Left colon (tissue), 2 donors: ENCODE measurements around the gene EMX1. TPM values are rescaled to one million over a fixed set of nuclear protein-coding genes. Genes with fewer than 3 reads are reported as not detected.

ENCODE experiments used
- ATAC-seq: fragments of 200-7000 bp; cut with Tn5 transposase; one replicate; pipeline ENCODE4 v1.9.1; 2020; ENCODE audit warnings: mild to moderate bottlenecking, moderate library complexity
- DNase-seq, 2 donors: peaks; one replicate each; pipeline ENCODE4 v3.0.0-alpha.2; 2020
- intact Hi-C, 2 donors: fragments of 100-400 bp; cut with DNase I in 1 of 2; cut with micrococcal nuclease in 1 of 2; formaldehyde crosslinking; loops; one replicate each; pipeline versions ENCODE4 v1.11.2 to v1.14.0; 2022; cut with DNase I, micrococcal nuclease
- total RNA-seq, 2 donors: library from RNA; stranded (reverse); fragmentation: NEBNext Ultra II Directional; extraction: Animal tissue kit (Norgen Biotek cat#: 25700); gene quantifications; one replicate each; pipeline ENCODE4 v1.2.1, GENCODE V29; 2021
- donor health status: DM: no; HTN: no; CAD: no.
- donor health status: DM: yes; HTN: yes; CAD: no.

Gene EMX1
- total RNA-seq, 2 donors from 2014 or later: 1.5 to 2.2 TPM

DNA sequence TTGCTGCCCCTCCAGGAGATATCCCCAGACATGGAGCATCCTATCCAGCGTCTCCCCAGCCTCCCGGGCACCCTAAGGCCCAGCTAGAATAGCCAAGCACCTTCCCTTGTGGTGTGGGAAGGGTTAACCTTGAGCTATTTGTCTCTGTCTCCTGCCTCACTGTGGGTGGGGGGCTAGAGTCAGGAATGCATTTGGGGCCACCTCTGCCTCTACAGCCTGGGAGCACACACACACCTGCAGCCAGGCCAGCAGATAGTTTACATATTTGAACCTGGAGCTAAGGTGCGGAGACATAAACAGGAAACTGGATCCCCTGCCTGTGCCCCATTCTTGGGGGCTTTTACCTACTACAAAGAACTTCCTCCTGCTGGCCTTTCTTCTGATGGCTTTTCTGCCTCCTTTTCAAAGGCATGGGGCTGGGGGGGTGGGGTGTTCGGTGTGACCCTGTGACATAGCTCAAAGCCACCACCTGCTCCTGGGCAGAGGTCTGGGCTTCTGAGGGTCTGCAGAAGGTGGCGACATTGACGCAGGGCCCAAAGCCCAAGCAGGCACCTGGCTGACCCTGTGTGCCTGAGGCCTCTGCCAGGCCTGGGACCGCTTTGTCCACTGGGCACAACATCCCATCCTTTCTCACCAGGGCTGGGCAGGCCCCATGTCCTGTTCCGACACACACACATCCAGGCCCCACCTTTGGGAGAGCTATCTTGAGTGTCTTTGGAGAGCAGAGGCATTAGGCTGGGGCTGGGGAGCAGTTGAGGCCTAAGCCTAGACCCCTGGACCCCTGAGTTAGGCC lies 34.2 kb downstream of the EMX1 start:
- DNase-seq (no peak), ATAC-seq (no peak)
- intact Hi-C loops: no loop called here

DNA sequence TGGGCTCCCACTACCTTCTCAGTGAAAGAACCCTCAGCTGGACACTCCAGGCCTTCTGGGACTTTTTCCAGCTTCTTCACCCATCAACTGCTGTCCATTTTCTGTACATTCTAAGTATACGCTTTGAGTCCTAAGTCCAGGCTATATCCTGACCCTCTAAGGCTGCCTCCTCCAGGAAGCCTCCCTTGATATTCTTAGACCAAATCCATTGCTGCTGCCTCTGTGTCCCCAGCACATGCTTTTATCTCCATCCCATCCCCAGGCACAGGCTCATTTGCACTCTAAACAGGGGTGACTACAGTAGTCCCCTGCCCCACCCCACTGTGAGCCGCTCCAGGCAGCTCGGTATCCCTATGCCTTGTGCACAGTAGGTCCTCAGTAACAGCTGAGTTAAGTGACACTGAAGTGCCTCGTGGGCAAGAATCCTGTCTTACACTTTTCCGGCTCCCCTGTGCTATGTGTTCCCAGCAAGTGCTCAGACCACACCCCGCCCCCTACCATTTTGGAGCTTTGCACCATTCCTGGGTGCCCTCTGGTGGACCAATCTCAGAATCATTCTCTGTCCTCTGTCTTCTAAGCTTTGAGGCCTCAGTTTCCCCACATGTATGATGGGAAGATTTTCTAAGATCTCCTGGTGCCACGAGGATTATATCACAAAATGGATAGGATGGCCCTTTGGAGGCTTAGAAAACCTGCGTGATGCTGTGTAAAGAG lies 34.9 kb downstream of the EMX1 start:
- intact Hi-C loops: no loop called here
- no peak for DNase-seq
- ATAC-seq: no peak

DNA sequence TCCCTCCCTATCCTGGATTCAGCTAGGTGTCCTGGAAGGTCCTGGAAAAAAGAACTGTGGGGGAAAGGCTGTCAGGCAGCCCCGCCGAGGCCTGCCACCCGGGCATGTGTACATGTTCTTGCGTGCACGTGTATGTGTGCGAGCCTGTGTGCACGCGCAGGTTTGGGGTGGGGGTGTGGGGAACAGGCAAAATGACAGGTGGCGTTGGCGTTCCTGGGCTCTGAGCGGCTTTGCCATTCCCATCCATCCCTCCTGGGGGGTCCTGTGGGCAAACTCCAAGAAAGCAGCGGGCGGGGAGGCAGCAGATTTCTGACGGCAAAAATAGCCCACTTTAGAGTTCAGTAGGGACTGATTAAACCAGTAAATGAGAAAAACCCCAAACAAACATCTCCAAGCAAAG lies 35.6 kb downstream of the EMX1 start:
- intact Hi-C loops: no loop called here
- DNase-seq (no peak), ATAC-seq (no peak)

DNA sequence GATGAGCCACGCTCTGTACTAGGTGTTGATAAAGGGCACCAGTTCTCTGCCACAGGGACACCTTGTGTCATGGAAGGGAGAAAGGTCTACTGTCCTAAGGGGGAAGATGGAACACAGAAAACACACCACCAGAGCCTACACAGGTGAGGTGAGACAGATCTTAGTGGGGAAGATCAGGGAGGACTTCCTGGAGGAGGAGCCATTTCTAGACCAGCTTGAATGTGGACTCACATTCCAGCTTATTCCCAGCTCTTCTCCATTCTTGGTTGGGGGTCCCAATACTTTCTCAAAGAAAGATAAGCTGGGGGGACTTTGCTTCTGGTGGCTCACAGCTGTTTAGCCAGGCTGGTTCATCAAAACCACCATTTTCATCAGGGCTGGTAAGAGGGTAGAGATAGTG lies 36.2 kb downstream of the EMX1 start:
- DNase-seq (no peak), ATAC-seq (no peak)
- intact Hi-C loops: no loop called here

DNA sequence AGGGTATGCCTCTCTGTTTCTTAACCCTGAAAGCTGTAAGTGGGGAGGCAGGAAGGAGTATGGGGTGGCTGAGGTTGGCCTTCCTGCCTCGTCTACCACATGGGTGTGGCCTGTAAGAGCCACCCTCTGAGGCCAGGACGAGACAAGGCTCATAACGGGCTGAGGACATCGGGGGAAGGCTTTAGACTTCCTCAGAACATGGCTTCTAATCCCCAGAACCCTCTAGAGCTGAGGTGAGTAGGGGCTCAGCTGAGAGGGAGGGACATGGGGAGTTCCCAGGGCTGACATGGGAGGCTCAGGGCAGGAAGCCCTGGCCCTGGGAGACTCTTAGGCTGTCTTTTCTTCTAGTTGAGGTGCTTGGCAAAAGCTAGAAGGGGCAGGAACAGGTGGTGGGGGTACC lies 36.7 kb downstream of the EMX1 start:
- intact Hi-C loops: no loop called here
- DNase-seq: no peak

DNA sequence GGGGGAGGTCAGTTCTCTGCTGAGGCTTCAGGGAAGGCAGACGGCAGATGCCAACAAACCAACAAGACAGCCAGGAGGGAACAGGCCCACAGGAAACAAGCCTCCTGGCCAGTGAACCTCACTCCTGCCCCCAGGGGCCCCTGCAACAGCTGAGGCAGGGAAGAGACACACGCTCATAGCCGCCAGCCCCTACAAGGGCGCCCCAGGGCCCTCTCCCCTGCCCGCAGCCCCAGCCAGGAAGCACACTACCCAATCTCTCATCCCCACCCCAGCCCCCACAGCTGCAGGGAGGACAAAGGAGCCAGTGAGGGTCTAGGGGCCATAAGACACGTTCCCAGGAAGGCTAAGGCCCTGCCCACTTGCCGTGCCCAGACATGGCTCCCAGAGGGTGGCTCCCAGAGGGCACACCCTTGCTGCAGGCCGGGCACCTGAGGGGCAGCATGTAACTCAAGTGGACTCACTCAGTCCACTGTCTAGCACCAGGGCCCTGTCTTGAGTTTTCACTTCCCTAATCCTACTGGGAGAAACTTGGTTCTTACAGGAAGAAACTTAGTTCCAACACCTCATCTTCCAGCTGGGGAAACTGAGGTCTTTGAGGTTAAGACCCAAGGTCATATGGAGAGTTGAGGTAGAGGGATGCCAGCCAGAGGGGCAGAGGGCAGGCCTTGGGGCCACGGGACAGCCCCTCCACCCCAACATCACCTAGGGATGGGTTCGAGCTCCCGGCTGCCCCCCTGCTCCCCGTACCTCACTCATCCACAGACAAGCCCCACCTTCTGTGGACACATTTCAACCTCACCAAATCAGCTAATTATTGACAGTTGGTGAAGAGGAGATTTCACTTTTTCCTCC lies 37.3 kb downstream of the EMX1 start:
- no peak for ATAC-seq
- intact Hi-C loops: no loop called here
- no peak for DNase-seq

More for the DNA sequence above, 36.7 kb downstream of the EMX1 start:
- ATAC-seq: no peak

DNA sequence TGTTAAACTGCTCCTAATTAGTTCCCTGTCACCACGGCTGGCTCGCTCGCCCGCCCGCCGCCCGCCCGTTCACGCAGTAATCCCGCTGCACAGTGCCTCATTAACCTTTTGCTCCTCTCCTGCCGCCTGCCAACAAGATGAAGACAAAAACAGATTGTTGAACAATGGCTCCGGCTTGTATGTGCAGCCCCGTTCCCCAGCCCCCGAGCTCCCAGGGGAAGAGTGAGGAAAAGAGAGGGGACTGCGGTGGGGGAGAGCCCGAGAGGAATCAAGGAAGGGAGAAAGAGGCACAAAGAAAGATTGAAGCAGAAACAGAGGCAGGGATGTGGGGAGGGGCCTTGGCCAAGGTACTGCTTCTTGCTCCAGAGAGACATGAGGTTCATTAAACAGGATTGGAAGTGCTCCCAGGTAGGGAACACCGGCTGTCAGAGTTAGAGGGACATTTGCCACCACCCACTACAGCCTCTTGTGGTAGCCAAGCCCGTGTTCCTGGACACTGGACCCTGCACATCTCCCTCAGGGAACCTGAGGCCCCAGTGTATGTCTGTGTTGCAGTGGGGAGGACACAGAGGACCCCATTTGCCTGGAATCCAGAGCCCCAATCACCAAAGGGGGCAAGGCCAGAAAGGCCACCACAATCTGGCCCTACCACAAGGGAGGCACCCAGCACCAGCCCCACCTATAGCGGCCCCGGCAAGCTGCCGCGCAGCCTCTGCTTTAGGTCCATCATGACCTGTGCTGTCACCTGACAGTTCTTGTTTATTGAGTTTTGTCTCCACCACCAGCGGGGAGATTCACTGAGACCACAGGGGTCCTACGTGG lies 38.1 kb downstream of the EMX1 start:
- ATAC-seq (no peak), DNase-seq (no peak)
- intact Hi-C loops: no loop called here

DNA sequence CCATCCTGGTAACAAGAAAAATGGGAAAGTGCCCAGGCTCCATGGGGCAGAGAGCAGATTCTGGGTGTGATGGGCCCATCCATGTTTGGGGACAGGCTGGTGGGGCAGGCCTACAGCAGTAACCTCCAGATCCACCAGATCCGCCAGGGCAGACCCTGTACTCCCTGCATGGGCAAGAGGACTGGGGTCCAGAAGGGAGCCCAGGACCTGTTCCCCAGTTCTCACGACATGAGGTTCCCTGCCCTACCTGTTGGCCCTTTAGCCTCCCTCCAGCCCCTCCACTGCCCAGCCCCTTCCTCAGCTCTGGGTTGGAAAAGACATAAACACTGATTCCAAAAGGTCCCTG lies 38.7 kb downstream of the EMX1 start:
- DNase-seq (no peak), ATAC-seq (no peak)
- intact Hi-C loops: no loop called here

DNA sequence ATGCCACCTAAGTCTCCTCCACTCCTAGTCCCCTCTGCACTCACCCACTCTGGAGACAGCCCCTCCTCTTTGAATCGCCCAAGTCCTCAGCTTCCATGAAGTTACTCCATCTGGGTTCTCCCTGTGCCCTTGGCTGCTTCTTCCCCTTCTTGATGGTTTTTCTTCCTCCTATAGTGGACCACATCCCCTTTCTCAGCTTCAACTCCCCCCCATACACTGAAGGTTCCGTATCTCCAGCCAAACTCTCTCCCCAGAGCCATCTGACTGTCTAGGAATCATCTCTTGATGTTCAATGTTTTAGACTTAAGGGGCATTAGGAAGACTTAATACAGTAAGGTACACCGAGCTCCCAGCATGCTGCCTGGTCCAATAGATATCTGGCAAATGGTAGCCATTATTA lies 39.6 kb downstream of the EMX1 start:
- intact Hi-C loops: no loop called here
- DNase-seq (no peak), ATAC-seq (no peak)

DNA sequence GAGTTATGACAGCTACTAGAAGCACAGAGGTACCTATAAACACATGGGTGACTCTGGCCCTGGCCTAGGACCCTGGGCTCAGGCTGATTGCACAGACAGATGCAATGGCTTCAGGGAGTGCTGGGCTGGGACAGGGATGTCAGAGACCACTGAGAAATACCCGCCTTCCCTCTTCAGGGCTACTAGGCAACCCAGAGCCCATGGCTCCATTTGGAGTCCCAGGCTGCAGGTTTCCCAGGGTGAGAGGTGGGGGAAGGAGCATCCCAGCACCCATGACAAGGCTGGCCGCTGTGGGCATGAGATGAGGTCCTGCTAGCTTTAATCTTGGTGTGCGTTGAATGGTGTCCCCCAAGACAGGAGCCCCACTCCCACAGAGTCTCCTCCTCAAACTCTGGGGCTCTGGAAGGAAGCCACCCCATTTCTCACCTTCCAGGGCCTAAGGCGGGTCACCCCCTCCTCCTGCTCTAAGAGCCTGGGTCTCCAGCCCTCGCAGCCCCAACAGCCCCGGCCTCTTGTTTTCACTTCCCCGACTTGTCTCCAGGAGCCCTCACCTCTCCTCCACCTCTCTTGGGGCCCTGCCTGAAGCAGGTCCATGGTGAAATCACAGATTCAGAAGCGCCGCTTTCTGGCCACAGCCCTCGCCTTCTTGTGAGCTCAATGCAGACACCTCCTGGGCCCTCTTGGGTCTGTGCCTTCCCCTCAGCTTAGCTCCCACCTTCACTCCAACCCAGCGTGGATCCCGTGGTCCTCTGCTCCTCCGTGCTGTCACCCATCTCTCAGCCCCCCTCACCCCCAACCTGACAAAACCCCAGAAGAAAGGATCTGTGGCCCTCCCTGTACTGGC lies 41.4 kb downstream of the EMX1 start:
- no peak for DNase-seq
- intact Hi-C loops: no loop called here
- ATAC-seq: no peak

DNA sequence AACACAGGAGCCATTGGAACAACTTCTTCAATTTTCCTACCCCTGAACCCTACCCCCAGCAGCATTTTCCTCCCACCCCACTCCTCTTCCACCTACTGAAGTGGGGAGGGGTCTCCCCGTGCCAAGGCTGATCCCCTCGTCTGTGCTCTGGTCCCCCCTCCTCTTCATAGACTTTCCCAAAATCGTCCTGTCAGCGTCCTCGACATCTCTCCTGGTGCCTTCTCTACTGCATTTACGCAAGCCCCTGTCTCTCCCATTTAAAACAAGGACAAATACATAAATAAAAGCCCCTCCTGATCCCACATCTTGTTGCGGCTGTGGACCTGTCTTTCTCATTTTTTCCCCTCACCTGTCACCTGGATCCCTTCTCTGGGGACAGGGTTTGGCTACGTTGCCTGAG lies 42.2 kb downstream of the EMX1 start:
- ATAC-seq (no peak), DNase-seq (no peak)
- intact Hi-C loops: no loop called here

DNA sequence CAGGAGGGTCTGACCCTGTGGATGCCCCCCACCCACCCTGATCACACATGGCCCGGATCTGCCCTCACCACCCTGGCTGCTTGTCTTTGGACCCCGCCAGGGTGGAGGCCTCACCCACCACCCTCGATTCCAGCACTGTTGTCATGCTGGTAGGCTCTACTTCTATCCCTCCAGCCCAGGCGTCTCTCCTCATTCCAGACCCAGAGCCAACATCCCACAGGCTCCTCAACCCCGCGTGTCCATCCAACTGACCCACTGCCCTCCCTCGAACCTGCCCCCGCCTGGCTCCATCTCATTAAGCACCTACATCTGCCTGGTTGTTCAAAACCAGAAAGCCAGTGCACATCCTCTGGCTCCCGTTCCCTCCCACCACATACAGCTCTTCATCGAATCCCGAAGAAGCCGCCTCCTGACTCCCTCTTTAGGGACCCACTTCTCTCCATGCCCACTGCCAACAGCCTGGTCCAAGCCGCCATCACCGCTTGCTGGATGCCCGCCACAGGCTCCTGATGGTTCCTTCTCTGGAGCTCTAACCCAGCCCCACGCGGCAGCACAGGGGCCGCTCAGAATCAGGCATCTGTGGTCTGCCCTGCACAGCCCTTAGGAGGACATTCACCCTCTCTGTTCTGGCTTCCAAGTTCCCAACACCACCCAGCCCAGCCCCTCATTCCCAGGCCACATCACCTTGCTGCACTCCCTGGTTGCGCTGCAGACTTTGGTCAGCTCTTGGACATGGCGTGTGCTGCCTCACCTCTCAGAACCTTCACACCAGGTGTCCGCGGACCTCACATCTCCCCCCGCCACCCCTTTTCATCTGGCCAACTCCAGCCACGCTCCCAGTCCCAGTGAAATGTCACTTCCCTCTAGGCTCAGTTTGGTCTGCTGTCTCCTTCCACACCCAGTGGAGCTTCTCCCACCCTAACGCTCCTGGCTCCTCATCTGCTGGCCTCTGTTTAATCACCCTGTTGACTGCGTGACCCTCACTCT lies 43.0 kb downstream of the EMX1 start:
- intact Hi-C loops: no loop called here

DNA sequence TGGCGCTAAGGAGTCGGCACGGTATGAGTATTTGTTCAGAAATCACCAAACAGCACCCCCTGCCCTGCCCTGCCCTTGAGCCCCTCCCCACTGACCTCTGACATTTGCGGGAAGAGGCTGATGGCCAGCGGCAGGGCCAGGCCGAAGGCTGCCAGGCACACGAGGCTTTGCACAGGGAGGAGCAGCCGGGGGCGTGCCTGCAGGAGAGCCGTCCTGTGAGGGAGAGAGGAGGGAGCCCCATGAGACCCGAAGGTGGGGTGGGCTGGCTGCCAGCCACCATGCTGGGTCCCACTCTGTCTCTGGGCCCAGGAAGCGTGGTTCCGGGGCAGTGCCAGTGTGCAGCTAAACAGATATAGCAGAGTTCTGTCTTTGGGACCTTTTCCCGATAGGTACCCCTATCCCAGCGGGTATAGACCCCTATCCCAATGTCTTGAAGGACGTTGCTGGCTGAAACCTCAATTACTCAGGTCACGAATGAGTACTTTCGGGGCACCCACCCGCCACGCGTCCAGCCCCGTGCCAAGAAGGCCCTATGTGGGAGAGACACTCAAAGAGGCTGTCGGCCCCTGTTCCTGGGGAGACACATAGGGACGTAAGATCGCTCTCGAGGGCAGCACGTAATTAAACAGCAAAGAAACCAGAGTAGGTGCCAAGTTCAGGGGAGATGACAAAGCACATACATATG lies 43.9 kb downstream of the EMX1 start:
- intact Hi-C loops: no loop called here
- DNase-seq (no peak), ATAC-seq (no peak)

More for the DNA sequence above, 43.0 kb downstream of the EMX1 start:
- ATAC-seq: no peak
- DNase-seq: no peak

DNA sequence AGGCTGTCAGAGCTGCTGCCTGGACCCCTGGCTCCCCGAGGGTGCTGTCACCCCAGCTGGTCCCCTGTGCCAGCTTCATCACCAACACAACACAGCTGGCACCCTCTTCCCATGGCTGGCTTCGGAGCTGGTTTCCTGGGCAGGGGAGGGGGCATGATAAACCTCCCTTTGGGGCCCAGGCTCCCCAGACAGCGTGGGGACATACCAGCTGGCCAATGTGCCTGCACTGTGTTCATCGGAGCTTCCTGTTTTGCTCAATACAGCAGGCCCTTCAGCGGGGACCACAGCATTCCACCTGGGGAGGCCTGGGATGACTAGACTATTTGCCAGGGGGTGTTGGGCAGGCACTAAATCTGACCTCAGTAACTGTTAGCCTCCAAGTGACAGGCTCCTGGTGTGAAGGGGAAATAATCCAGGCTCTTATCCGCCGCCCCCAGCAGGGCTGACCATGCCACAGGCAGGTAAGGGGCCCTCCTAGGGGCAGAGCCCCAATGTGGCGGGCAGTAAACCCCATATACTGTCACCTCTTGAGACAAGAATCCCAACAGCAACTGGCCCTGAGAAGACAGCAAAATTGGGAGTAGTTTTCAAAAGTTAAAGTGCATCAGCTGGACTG lies 44.6 kb downstream of the EMX1 start:
- intact Hi-C loops: no loop called here
- ATAC-seq (no peak), DNase-seq (no peak)

DNA sequence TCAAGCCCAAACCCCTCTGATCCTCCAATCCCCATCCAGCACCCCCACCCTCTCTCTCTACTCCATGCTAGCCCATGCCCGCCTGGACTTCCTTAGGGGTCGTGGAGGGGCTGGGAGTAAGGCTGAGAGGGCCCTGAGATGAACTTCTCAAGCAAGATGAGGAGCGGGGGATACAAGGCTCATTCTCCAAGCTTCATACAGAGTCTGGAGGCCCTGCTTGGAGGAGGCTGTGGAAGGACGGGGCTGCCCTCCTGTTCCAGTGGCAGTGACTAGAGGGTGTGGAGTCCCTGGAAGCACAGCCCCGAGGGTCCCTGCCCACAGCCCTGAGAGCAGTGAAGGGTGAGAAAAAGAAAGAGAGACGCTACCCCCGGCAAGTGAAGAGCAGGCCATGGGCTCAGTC lies 45.6 kb downstream of the EMX1 start:
- intact Hi-C loops: no loop called here
- ATAC-seq (no peak), DNase-seq (no peak)
